GM20431 (cell line): ENCODE data around the gene CELF2.

Experiments used
- in situ Hi-C: fragments of 300-500 bp; cut with MseI, MboI; formaldehyde crosslinking; loops from one replicate; pipeline ENCODE4 v1.15.0; 2020; ENCODE audit warnings: low sequenced_read_pairs; ENCODE audit not compliant: unreplicated experiment

Gene CELF2

GRCh38 chr10:11148142-11149028, 130.7 kb downstream of the CELF2 start:
- in situ Hi-C loops, result no loop called here

- in situ Hi-C loops, result no loop called here
Measured at GRCh38 chr10:11149807-11150141, 132.1 kb downstream of the CELF2 start.

- in situ Hi-C loops, result no loop called here
Measured at GRCh38 chr10:11150231-11150731, 132.6 kb downstream of the CELF2 start.

GRCh38 chr10:11150879-11151415, 133.3 kb downstream of the CELF2 start:
- in situ Hi-C loops, result no loop called here

GRCh38 chr10:11152801-11153200, 135.1 kb downstream of the CELF2 start:
- in situ Hi-C loops, result no loop called here

GRCh38 chr10:11153245-11153644, 135.6 kb downstream of the CELF2 start:
- in situ Hi-C loops, result no loop called here

GRCh38 chr10:11153766-11154165, 136.1 kb downstream of the CELF2 start:
- in situ Hi-C loops, result no loop called here

GRCh38 chr10:11154333-11154732, 136.7 kb downstream of the CELF2 start:
- in situ Hi-C loops, result no loop called here

GRCh38 chr10:11154849-11155498, 137.3 kb downstream of the CELF2 start:
- in situ Hi-C loops, result no loop called here

GRCh38 chr10:11156480-11156879, 138.8 kb downstream of the CELF2 start:
- in situ Hi-C loops, result no loop called here

- in situ Hi-C loops, result no loop called here
Measured at GRCh38 chr10:11157292-11158076, 139.8 kb downstream of the CELF2 start.

- in situ Hi-C loops, result no loop called here
Measured at GRCh38 chr10:11158080-11158479, 140.4 kb downstream of the CELF2 start.

- in situ Hi-C loops, result no loop called here
Measured at GRCh38 chr10:11159543-11160215, 142.0 kb downstream of the CELF2 start.

- in situ Hi-C loops, result no loop called here
Measured at GRCh38 chr10:11161096-11161495, 143.4 kb downstream of the CELF2 start.

- in situ Hi-C loops, result no loop called here
Measured at GRCh38 chr10:11161910-11162309, 144.2 kb downstream of the CELF2 start.

- in situ Hi-C loops, result no loop called here
Measured at GRCh38 chr10:11162828-11163599, 145.3 kb downstream of the CELF2 start.

- in situ Hi-C loops, result no loop called here
Measured at GRCh38 chr10:11163780-11164550, 146.3 kb downstream of the CELF2 start.

- in situ Hi-C loops, result no loop called here
Measured at GRCh38 chr10:11164551-11164802, 146.8 kb downstream of the CELF2 start.
